Right lobe of liver (tissue), 6 donors: ENCODE data around the gene FMN1. TPM values are rescaled to one million over a fixed set of nuclear protein-coding genes. Genes with fewer than 3 reads are reported as not detected.

Source experiments
- ATAC-seq, 4 donors: fragments of 200-7000 bp; cut with Tn5 transposase; one replicate each; pipeline ENCODE4 v1.9.1; 2020; ENCODE audit warnings: mild to moderate bottlenecking in 4 of 4, moderate library complexity in 4 of 4
- DNase-seq, 3 donors: peaks; one replicate each; pipeline ENCODE4 v3.0.0-alpha.2; 2020
- H3K27ac ChIP-seq, 3 donors: fragments of 200-600 bp; one replicate each; pipeline ENCODE4 v1.8.0; 2022
- H3K27me3 ChIP-seq, 2 donors: fragments of 200-600 bp; one replicate each; pipeline ENCODE4 v1.8.0; 2022
- H3K36me3 ChIP-seq, 4 donors: fragments of 200-600 bp; sonication (generic) in 1 of 4; one replicate each; pipeline versions ENCODE4 v1.5.1 to v1.8.0; 2017 to 2022; ENCODE audit warnings: control low read depth in 1 of 4
- H3K4me1 ChIP-seq, 4 donors: fragments of 200-600 bp; sonication (generic) in 1 of 4; one replicate each; pipeline versions ENCODE4 v1.5.1 to v1.8.0; 2017 to 2022; ENCODE audit warnings: control low read depth in 1 of 4
- H3K4me3 ChIP-seq, 3 donors: fragments of 200-600 bp; one replicate each; pipeline ENCODE4 v1.8.0; 2022
- H3K9me3 ChIP-seq, 4 donors: fragments of 200-600 bp; sonication (generic) in 1 of 4; one replicate each; pipeline versions ENCODE4 v1.5.1 to v1.8.0; 2017 to 2022; ENCODE audit warnings: control low read depth in 1 of 4
- POLR2A ChIP-seq: fragments of 450-650 bp; IDR thresholded peaks from one replicate; pipeline ENCODE4 v1.6.1; 2017; ENCODE audit warnings: antibody characterized with exemption, mild to moderate bottlenecking
- WGBS: methylation state at CpG from one replicate; pipeline ENCODE4 v1.1.6; 2018; ENCODE audit warnings: low coverage, low lambda C conversion rate; ENCODE audit not compliant: insufficient coverage; ENCODE audit errors: missing lambda C conversion rate; 5-methylcytosine and 5-hydroxymethylcytosine counted together
- intact Hi-C, 2 donors: fragments of 100-400 bp; cut with DNase I; formaldehyde crosslinking; loops; one replicate each; pipeline versions ENCODE4 v1.11.2 to v1.14.1; 2022
- total RNA-seq, 6 experiments: library from RNA; depleted of rRNA in 2 of 6; stranded (reverse); fragments of >200 nt in 2 of 6; fragmentation: NEBNext Ultra II Directional in 3 of 6; extraction: Animal tissue kit (Norgen Biotek cat#: 25700) in 3 of 6; gene quantifications; one replicate each; pipeline versions ENCODE4 v1.1.0 to v1.2.4, GENCODE V29; 2016 to 2023
- TF ChIP-seq, protein P1 (sequence below), 4 donors: fragments of 200-600 bp in 3 of 4; fragments of 450-650 bp in 1 of 4; IDR thresholded peaks; one replicate each; pipeline versions ENCODE4 v1.5.1 to v1.8.0; 2016 to 2022; ENCODE audit warnings: antibody characterized with exemption in 4 of 4, mild to moderate bottlenecking in 2 of 4
- donor health status: DM: no; HTN: yes; CAD: no.
- donor health status: DM: no; HTN: no; CAD: no.
- donor health status: DM: no; HTN: no; CAD: no.
- donor health status: DM: no; HTN: yes; CAD: no.
- donor health status: DM: no; HTN: yes; CAD: no.

FMN1 gene
- total RNA-seq, 6 experiments from 2014 or later: 1.1 to 6.8 (median 3.1) TPM

DNA sequence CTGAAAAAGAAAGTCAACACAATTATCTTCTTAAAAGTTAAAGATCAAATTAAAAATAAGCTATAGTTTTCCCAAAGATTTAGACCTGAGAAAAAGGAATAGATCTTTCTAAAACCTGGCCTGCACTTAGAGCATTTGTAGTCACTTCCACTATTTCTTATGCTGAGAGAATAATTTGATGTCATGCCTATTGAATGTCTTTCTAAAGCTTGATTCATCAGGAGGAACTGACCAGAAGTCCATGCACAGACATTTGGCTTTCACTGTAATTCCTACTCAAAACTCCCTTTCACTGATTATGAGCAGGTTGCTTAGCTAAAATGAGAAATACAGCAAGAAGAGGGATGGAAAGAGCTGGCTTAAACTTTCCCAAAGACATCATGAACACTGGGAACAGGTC, 472.4 kb downstream of the FMN1 start:
- ATAC-seq (no peak), DNase-seq (no peak)
- no peak for TF ChIP-seq POLR2A
- TF ChIP-seq, protein P1, sequence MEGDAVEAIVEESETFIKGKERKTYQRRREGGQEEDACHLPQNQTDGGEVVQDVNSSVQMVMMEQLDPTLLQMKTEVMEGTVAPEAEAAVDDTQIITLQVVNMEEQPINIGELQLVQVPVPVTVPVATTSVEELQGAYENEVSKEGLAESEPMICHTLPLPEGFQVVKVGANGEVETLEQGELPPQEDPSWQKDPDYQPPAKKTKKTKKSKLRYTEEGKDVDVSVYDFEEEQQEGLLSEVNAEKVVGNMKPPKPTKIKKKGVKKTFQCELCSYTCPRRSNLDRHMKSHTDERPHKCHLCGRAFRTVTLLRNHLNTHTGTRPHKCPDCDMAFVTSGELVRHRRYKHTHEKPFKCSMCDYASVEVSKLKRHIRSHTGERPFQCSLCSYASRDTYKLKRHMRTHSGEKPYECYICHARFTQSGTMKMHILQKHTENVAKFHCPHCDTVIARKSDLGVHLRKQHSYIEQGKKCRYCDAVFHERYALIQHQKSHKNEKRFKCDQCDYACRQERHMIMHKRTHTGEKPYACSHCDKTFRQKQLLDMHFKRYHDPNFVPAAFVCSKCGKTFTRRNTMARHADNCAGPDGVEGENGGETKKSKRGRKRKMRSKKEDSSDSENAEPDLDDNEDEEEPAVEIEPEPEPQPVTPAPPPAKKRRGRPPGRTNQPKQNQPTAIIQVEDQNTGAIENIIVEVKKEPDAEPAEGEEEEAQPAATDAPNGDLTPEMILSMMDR (IDR thresholded peaks at IDR 0.05): no peak
- H3K4me3 ChIP-seq: no peak overlapping the region
- peaks cover 0 to 15% of the 10 kb centered on the region in 2 donors for H3K27me3 ChIP-seq
- no peaks in the 10 kb centered on the region for H3K9me3 ChIP-seq
- intact Hi-C loops: no loop called here
- no peaks in the 10 kb centered on the region for H3K36me3 ChIP-seq
- H3K27ac ChIP-seq: no peak overlapping the region
- peaks cover 0 to 19% (median 4%) of the 10 kb centered on the region in 4 donors for H3K4me1 ChIP-seq

- no peak overlapping the region for H3K27ac ChIP-seq
- no peak overlapping the region for H3K4me3 ChIP-seq
- H3K27me3 ChIP-seq: peaks cover 0 to 16% of the 10 kb centered on the region in 2 donors
- WGBS: 82% methylated on average over 5 of the region's 6 CpGs
- ATAC-seq (no peak), DNase-seq (no peak)
- intact Hi-C loops: no loop called here
- no peaks in the 10 kb centered on the region for H3K9me3 ChIP-seq
- TF ChIP-seq, protein P1 (IDR thresholded peaks at IDR 0.05): no peak
- no peak for TF ChIP-seq POLR2A
- H3K36me3 ChIP-seq: no peaks in the 10 kb centered on the region
- H3K4me1 ChIP-seq: peaks cover 0 to 19% (median 4%) of the 10 kb centered on the region in 4 donors
Observed at GRCh38 chr15:32721596-32721995, 472.9 kb downstream of the FMN1 start.

- H3K4me1 ChIP-seq: peaks cover 0 to 19% (median 4%) of the 10 kb centered on the region in 4 donors
- intact Hi-C loops: no loop called here
- ATAC-seq: peak; percentile 84 to 91 (median 90)
- TF ChIP-seq, protein P1 (IDR thresholded peaks at IDR 0.05): no peak
- TF ChIP-seq POLR2A: no peak
- no peaks in the 10 kb centered on the region for H3K9me3 ChIP-seq
- H3K27me3 ChIP-seq: peaks cover 0 to 16% of the 10 kb centered on the region in 2 donors
- DNase-seq: peak; percentile 52 to 74 (median 62)
- peak overlapping the region; percentile 39 to 51 (median 48) for H3K4me3 ChIP-seq
- WGBS: 3% methylated on average over 18 of the region's 70 CpGs
- H3K27ac ChIP-seq: no peak overlapping the region
- H3K36me3 ChIP-seq: no peaks in the 10 kb centered on the region
Observed at GRCh38 chr15:32718821-32719716, 475.4 kb downstream of the FMN1 start.

DNA sequence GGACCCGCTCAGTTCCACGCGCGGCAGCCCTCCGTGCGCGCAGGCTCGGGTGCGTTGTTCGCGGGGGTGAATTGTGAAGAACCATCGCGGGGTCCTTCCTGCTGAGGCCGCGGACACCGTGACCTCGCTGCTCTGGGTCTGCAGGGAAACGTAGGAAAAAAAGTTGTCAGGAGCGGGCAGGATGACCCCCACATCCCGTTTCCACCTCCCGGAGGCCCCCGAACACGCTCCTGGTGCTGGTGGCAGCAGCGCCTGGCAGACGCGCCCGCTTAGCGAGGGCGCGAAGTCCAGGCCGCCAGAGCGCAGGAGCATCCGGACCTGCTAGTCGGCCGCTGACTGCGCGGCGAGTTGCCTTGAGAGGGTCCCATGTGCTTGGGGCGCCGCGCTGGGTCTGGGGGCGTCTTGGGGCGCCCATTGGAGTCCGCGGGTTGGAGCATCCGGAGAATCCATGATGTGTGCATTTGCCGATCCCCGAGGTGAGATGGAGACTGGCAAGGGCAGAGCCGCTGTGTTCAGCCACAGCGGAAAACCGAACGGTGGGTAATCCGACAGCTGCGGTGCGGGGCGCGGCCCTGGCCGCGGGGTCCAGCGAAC, 476.2 kb downstream of the FMN1 start:
- H3K4me1 ChIP-seq: peaks cover 0 to 19% (median 4%) of the 10 kb centered on the region in 4 donors
- WGBS: 0% methylated on average over 8 of the region's 60 CpGs
- intact Hi-C loops: no loop called here
- TF ChIP-seq, protein P1 (IDR thresholded peaks at IDR 0.05): no peak
- TF ChIP-seq POLR2A: no peak
- ATAC-seq (peak; percentile 55 to 73 (median 58)), DNase-seq (peak in 2 of 3 donors; percentile 37 to 53)
- H3K27ac ChIP-seq: no peak overlapping the region
- H3K36me3 ChIP-seq: no peaks in the 10 kb centered on the region
- no peaks in the 10 kb centered on the region for H3K9me3 ChIP-seq
- peak overlapping the region; percentile 39 to 51 (median 48) for H3K4me3 ChIP-seq
- peaks cover 0 to 16% of the 10 kb centered on the region in 2 donors for H3K27me3 ChIP-seq
